ENCODE measurements around the gene NKD2.

Gene NKD2

DNA sequence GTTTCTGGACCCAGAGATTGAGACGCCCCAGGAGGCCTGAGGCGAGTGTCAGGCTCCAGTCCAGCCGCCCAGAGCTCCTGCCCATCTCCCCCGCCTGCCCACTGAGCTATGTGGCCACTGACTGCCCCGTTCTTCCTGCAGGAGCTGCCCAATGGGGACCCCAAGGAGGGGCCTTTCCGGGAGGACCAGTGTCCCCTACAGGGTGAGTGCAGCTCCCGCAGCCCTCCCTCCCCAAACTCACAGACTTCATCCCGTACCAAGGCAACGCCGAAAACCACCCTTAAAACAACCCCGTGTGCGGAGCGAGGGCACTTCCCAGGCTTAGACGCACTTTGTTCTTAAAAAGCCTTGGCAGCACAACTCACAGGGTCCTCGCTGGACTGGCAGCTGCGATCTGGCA is 23.4 kb downstream of the NKD2 start:
- no peak for DNase-seq

DNA sequence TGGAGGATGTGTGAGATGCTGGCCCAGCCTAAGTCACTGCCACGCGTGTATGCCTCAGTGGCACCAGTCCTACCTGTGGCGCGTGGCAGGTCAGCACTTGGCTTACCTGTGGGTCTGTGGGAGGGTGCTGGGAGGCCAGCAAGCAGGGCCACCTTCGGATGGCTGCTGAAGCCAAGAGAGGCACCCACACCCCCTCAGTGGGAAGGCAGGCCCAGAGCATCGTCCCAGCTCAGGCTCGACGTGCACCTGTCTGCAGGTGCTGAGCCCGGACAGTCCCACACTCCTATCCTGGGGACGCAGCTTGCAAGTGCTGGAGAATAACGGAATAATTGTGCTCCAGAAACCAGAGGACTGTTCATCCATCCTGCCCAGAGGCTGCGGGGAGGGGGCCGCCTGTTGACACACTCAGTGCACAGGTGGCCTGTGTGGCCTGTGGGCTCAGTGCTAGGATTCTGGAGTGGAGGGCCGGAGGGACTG is 24.0 kb downstream of the NKD2 start:
- DNase-seq, result no peak

DNA sequence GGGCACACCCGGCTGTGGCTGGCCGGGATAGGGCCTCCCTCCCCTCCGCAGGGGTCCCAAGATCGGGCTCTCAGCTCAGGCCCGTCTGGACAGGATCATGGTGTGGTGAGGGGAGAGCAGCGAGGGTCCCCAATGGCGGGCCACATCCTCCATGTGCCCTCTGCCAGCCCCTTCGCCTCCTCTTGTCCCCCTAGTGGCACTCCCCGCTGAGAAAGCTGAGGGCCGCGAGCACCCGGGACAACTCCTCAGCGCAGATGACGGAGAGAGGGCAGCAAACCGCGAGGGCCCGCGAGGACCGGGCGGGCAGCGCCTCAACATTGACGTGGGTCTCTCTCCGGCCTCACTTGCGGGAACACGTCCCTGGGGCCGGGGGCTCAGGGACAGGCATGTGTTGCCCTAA is 24.6 kb downstream of the NKD2 start:
- no peak for DNase-seq

DNA sequence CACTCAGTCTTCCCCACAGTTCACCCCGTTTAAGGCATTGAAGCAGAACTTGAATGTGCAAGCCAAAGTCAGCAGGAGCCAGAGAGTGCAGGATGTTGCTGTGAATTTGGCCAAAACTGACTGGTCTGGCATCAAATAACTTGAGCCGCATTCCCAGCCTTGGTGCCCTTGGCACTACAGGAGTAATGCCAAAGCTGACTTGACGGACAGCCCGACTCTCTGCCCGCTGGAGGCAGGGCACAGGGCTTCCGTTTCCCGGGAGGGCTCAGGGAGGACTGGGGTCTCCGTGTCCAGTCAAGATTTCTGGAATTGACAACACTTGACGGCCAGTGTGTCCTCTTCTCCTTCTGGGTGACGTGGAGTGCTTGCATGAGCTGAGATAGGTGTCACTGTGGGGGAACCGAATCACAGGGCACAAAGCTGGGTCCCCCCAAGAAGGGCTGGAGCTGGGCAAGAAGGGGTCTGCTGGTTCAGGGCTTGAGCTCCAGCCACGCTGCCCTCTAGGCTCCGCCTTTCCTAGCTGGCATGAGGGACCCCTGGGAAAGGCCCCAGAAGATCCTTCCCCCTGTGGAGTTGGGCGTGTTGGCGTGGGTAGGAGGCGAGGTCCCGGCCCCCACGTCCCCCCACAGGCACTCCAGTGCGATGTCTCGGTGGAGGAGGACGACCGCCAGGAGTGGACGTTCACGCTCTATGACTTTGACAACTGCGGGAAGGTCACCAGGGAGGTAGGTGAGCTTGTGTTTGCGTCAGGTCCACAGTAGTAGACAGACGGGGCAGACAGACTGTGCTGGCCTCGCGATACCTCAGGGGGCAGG is 25.2 kb downstream of the NKD2 start:
- no peak for DNase-seq

DNA sequence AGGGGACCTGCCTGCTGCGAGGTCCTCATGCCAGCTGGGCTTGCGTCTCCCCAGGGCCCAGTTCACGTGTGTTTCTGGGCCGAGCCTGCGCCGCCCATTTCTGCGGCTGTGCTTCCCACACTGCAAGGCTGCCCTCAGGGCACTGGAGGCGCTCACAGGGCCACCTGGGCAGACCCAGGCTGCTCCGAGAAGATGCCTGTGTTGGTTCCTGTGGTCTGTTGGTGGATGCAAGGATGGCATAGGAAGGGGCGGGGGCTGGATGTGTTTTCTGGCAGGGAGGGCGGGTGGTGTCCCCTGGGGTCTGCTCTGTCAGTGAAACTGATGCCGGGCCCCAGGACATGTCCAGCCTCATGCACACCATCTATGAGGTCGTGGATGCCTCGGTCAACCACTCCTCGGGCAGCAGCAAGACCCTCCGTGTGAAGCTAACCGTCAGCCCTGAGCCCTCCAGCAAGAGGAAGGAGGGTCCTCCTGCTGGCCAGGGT is 25.9 kb downstream of the NKD2 start:
- DNase-seq, result no peak

DNA sequence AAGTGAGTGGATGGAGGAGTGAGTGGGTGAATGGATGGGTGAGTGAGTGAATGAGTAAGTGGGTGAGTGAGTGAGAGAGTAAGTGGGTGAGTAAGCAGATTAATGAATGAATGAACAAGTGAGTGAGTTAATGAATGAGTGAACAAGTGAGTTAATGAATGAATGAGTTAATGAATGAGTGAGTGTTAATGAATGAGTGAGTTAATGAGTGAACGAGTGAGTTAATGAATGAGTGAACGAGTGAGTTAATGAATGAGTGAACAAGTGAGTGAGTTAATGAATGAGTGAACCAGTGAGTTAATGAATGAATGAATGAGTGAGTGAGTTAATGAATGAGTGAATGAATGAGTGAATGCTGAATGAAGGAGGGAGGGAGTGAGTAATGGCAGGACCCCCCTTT is 26.4 kb downstream of the NKD2 start:
- DNase-seq, result no peak

DNA sequence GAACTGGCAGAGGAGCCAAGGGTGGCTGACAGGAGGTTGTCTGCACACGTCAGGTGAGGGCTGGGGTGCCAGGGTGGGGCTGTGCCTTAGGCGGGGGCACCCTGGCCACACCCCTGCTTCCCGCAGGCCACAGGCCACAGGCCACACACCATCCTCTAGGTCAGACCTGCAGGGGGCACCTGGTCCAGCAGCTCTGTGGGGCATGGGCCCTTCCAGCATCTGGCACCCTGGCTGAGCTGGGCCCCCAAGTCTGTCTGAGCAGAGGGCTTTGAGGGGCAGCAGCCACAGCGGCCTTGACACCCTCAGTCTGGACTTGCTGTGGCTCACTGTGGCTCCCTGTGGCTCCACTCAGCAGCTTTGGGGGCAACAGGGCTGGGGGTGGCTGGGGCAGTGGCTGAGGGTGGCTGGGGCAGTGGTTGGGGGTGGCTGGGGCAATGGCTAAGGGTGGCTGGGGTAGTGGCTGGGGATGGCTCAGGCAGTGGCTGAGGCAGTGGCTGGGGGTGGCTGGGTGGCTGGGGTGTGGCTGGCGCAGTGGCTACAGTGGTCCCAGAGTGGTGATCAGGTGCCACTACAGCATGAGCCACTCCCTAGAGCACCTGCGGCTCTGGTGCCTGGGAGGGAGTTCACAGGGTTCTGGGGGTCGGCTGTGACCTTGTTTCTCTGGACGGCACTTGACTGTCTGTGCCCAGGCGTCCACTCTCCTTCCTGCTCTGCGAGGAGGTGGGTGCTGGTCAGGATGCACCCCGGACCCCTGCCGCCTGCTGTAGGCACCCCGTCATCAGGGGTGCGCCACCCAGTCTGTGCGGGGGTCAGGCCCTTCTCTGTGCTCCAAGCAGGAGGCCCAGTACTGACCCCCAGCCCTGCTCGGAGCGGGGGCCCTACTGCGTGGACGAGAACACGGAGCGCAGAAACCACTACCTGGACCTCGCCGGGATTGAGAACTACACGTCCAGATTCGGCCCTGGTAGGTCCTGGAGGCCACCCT is 27.1 kb downstream of the NKD2 start:
- no peak for DNase-seq

DNA sequence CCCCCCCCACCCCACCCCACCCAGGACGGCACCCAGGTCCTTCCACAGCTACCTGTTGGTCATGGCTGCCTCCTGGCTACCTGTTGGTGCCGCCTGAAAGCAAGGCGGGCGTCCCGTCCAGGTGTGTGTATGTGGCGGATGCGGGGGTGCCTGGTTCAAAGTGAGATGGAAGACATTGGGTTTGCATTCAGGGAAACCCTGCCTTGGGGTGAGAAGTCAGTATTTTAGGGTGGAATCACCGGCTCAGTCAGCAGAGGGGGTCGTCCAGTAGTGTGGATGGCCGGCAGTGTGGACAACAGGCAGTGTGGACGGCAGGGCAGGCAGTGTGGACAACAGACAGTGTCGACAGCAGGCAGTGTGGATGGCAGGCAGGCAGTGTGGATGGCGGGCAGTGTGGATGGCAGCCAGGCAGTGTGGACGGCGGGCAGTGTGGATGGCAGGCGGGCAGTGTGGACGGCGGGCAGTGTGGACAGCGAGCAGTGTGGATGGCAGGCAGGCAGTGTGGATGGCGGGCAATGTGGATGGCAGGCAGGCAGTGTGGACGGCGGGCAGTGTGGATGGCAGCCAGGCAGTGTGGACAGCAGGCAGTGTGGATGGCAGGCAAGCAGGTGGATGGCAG is 28.0 kb downstream of the NKD2 start:
- no peak for DNase-seq

DNA sequence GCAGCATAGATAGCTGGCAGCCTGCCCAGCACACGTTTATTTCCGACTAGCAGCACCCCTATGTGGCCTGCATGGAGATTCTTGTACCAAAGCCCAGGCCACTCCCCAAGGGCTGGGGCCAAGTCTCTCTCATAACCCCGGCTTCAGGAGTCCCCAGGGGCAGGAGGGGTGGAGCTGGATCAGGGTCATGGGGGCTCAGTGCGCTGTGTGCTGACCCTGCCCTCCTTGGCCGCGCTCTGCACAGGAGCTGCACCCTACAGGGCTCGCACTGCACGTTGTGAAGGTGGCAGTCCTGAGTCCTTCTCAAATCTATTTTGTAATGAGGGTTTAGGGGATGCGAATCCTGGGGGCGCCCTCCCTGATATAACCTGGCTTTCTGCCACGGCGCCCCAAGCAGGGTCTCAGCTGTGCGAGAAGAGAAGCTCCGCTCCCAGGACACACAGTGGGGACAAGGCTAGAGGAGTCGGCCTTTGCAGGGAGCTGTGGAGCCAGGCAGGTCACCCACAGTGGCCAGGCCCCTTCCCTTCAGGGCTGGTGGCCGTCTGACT is 28.6 kb downstream of the NKD2 start:
- DNase-seq, result no peak

DNA sequence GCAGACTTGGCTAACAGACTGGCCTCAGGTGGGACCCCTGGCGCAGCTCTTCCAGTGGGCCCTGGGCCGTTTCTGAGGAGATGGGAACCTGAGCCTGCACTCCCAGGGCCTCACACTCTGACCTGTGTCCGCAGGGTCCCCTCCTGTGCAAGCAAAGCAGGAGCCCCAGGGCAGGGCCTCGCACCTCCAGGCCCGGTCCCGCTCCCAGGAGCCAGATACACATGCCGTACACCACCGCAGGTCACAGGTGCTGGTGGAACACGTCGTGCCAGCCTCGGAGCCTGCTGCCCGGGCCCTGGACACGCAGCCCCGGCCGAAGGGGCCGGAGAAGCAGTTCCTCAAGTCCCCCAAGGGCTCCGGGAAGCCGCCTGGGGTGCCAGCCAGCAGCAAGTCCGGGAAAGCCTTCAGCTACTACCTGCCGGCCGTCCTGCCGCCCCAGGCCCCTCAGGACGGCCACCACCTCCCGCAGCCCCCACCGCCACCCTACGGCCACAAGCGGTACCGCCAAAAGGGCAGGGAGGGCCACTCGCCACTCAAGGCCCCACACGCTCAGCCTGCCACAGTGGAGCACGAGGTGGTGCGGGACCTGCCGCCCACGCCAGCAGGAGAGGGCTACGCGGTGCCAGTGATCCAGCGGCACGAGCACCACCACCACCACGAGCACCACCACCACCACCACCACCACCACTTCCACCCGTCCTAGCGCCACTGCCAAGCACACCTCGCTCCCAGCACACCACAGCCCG is 29.2 kb downstream of the NKD2 start:
- no peak for DNase-seq

DNA sequence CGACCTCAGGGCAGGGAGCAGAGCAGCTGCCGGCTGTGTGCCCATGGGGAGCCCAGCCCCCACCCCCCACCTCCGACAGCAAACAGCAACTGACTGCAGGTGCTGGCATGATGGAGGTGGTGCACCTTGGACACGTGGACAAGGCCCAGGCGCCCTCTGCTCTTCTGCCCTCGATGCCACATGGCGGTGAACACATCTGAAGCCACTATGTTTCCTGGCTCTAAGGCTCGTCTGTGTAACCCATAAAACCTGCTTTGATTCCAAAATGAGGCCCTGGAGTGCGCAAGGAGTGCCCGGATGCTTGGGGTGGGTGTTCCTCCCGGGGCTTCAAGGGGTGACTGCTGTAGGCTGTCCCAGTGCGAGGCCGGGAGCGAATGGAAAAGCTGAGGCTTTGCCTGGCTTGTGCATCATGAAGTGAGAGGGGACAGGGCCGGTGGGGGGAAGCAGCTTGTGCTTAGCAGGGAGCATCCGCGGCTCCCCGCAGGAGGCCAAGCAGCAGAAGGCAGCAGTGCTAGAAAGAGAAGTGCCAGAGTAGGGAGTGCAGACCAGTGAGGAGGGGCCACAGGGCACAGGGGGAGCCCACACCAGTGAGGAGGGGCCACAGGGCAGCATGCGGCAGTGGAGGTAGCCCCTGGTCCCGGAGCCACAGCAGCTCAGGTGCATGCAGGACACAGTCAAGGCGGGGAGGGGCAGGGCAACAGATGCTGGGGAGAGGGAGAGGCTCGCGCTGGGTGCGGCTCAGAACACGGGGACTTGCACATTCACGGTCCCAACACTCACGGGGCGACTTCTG is 30.0 kb downstream of the NKD2 start:
- DNase-seq, result no peak

DNA sequence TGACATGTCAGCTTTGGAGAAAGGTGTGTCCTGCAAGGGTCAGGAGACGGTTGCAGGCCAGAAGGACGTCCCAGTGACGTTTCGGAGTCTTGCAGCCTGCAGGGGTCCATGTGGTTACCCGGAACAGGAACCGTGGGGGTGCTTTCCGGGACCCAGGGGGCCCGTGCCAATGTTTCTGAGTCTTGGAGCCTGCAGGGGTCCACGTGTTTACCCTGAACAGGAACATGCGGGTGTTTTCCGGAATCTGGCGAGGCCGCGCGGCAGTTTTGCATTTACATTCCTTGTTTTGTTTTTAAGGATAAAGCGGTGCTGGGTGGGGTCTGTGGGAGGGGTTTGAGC is 30.6 kb downstream of the NKD2 start:
- no peak for DNase-seq

DNA sequence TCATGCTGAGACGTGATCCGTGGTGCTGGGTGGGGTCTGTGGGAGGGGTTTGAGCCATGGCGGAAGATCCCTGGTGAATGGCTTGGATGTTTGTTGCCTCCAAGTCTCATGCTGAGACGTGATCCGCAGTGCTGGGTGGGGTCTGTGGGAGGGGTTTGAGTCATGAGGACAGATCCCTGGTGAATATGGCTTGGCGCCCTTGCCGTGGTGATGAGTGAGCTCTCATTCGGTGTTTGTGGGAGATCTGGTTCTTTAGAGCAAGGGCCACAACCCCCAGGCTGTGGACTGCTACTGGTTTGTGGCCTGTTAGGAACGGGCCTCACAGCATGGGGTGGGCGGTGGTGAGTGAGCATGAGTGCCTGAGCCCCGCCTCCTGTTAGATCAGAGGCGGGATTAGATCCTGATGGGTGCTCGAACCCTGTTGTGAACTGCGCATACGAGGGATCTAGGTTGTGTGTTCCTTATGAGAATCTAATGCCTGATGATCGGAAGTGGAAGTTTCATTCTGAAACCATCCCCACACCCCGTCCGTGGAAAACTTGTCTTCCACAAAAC is 31.2 kb downstream of the NKD2 start:
- DNase-seq, result no peak

DNA sequence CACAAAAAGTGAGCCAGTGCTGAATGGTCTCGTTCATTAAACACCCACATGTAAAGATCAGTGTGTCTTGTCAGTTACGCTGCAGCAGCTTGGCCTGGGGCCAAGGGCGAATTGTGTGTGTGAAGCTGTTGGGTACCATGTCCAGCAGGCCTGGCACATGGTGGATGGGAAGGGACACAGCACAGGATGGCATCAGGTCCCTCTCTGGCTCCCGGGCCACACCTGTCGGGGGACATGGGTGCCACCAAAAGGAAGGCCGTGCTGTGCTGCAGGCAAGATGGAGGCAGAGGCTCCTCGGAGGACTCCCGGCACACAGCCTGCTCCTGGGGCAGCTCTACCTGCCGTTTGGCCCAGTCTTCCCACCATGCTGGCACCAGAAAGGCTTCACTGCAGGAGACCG is 32.0 kb downstream of the NKD2 start:
- DNase-seq, result no peak

DNA sequence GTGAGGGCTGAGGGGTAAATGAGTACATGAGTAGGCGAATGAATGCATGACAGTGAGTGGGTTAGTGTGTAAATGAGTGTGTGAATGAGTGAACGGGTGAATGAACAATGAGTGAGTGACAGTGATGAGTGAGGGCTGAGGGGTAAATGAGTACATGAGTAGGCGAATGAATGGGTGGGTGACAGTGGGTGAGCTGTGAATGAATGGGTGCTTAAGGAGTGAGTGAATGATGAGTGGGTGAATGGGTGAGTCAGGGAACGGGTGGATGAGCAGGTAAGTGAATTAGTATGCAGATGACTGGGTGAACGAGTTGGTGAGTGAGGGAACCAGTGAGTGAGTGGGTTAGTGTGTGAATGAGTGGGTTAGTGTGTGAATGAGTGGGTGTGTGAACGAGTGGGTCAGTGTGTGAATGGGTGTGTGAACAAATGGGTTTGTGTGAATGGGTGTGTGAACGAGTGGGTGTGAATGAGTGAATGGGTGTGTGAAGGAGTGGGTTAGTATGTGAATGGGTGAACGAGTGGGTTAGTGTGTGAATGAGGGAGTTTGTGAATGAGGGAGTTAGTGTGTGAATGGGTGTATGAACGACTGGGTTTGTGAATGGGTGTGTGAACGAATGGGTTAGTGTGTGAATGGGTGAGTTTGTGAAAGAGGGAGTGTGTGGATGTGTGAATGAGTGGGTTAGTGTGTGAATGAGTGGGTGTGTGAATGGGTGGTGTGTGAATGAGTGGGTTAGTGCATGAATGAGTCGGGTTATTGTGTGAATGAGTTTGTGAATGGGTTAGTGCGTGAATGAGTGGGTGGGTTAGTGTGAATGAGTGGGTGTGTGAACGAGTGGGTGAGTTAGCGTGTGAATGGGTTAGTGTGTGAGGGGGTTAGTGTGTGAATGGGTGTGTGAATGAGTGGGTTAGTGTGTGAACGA is 32.9 kb downstream of the NKD2 start:
- DNase-seq, result no peak

DNA sequence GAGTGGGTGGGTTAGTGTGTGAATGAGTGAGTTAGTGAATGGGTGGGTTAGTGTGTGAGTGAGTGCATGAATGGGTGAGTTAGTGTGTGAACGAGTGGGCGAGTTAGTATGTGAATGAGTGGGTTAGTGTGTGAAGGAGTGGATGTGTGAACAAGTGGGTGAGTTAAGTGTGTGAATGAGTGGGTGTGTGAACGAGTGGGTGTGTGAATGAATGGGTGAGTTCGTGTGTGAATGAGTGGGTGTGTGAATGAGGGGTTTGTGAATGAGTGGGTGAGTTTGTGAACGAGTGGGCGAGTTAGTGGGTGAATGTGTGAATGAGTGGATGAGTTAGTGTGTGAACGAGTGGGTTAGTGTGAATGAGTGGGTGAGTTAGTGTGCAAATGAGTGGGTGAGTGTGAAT is 34.0 kb downstream of the NKD2 start:
- no peak for DNase-seq

DNA sequence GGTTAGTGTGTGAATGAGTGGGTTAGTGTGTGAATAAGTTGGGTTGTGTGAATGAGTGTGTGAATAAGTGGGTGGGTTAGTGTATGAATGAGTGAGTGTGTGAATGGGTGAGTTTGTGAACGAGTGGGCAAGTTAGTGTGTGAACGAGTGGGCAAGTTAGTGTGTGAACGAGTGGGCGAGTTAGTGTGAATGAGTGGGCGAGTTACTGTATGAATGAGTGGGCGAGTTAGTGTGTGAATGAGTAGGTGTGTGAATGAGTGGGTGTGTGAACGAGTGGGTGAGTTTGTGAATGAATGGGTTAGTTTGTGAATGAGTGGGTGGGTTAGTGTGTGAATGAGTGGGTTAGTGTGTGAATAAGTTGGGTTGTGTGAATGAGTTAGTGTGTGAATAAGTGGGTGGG is 34.7 kb downstream of the NKD2 start:
- DNase-seq, result no peak

DNA sequence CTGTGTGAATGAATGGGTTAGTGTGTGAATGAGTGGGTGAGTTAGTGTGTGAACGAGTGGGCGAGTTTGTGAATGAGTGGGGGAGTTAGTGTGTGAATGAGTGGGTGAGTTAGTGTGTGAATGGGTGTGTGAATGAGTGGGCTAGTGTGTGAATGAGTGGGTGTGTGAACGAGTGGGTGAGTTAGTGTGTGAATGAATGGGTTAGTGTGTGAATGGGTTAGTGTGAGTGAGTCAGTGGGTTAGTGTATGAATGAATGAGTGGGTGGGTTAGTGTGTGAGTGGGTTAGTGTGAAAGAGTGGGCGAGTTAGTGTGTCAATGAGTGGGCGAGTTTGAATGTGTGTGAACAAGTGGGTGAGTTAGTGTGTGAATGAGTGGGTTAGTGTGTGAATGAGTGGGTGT is 35.5 kb downstream of the NKD2 start:
- DNase-seq, result no peak

DNA sequence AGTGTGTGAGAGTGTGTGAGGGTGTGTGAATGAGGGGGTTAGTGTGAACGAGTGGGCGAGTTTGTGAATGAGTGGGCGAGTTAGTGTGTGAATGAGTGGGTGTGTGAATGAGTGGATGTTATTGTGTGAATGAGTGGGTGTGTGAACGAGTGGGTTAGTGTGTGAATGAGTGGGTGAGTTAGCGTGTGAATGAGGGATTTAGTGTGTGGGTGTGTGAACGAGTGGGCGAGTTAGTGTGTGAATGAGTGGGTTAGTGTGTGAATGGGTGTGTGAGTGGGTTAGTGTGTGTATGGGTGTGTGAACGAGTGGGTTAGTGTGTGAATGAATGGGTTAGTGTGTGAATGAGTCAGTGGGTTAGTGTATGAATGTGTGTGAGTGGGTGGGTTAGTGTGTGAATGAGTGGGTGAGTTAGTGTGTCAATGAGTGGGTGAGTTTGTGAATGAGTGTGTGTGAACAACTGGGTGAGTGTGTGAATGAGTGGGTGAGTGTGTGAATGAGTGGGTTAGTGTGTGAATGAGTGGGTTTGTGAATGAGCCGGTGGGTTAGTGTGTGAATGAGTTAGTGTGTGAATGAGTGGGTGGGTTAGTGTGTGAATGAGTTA is 37.5 kb downstream of the NKD2 start:
- no peak for DNase-seq
